A549 treated with CpdA at 1 μM for 4 hours (cell line): ENCODE measurements around the gene EVI2B. TPM values are rescaled to one million over a fixed set of nuclear protein-coding genes. Genes with fewer than 3 reads are reported as not detected.

Experiments
- total RNA-seq: library from RNA; stranded (reverse); fragments of 200-300 nt; extraction: Qiagen RNA extraction; gene quantifications from 5 replicates; pipeline ENCODE4 v1.2.3, GENCODE V29; 2022; ENCODE audit warnings: low read depth

The EVI2B gene
- 0.11 to 0.17 TPM (median 0.14 TPM) in 4 of 5 replicates, not detected in the other for total RNA-seq

GRCh38 chr17:31313982-31314781, at the start of gene EVI2B:
Gene EVI2B, minus strand, starts transcription at chr17:31314054. Its CDS starts 8,445 bp downstream, at chr17:31305609.

GRCh38 chr17:31321481-31321880, 7.6 kb upstream of the EVI2B start, which contains the start of gene EVI2A:
Gene EVI2A, minus strand, starts transcription at chr17:31321622. Its CDS starts 2,609 bp downstream, at chr17:31319013.

GRCh38 chr17:31297090-31297489, 16.8 kb downstream of the EVI2B start, which contains the start of gene OMG:
Gene OMG, minus strand, starts transcription at chr17:31297239. Its CDS starts 908 bp downstream, at chr17:31296331.

Other genes with a start within 250 kb of the EVI2B start
- gene NF1, start 219.1 kb downstream of the EVI2B start, total RNA-seq, result 16.3 to 22.3 TPM (median 21.5 TPM) in 5 replicates
- gene OMG, start 16.8 kb downstream of the EVI2B start, total RNA-seq, result not detected in 5 replicates
- not detected in 5 replicates for gene EVI2A, start 7.6 kb upstream of the EVI2B start, total RNA-seq
- 0.87 to 2.6 TPM (median 1.8 TPM) in 5 replicates for gene RAB11FIP4, start 77.6 kb upstream of the EVI2B start, total RNA-seq